ENCODE data around the gene PIGW.

DNA sequence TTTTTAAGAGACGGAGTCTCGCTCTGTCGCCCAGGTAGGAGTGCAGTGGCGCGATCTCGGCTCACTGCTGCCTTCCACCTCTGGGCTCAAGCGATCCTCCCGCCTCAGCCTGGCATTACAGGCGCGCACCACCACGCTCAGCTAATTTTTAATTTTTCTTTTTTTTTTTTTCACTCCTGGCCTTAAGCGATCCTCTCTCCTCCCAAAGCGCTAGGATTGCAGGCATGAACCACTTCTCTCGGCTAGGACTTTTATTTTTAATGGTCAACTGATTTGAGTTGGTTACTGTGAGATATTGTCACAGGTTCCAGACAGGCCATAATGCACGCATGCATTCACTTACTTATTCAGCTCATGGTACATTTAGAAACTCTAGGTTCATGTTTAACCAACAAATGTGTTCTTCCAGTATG is 888 bp downstream of the PIGW start:
- TF ChIP-seq EP300 (IDR thresholded peaks at IDR 0.05) (no peak), POLR2AphosphoS5 (IDR thresholded peaks at IDR 0.05) (no peak)
- TF ChIP-seq, protein P1, sequence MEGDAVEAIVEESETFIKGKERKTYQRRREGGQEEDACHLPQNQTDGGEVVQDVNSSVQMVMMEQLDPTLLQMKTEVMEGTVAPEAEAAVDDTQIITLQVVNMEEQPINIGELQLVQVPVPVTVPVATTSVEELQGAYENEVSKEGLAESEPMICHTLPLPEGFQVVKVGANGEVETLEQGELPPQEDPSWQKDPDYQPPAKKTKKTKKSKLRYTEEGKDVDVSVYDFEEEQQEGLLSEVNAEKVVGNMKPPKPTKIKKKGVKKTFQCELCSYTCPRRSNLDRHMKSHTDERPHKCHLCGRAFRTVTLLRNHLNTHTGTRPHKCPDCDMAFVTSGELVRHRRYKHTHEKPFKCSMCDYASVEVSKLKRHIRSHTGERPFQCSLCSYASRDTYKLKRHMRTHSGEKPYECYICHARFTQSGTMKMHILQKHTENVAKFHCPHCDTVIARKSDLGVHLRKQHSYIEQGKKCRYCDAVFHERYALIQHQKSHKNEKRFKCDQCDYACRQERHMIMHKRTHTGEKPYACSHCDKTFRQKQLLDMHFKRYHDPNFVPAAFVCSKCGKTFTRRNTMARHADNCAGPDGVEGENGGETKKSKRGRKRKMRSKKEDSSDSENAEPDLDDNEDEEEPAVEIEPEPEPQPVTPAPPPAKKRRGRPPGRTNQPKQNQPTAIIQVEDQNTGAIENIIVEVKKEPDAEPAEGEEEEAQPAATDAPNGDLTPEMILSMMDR (IDR thresholded peaks at IDR 0.05), result no peak

Measured in esophagus muscularis mucosa (tissue), 4 donors.